ENCODE data around the gene DGKQ.

Gene DGKQ

GRCh38 chr4:990746-991367 lies 17.5 kb upstream of the DGKQ start (continued):
- TF ChIP-seq, protein P1, sequence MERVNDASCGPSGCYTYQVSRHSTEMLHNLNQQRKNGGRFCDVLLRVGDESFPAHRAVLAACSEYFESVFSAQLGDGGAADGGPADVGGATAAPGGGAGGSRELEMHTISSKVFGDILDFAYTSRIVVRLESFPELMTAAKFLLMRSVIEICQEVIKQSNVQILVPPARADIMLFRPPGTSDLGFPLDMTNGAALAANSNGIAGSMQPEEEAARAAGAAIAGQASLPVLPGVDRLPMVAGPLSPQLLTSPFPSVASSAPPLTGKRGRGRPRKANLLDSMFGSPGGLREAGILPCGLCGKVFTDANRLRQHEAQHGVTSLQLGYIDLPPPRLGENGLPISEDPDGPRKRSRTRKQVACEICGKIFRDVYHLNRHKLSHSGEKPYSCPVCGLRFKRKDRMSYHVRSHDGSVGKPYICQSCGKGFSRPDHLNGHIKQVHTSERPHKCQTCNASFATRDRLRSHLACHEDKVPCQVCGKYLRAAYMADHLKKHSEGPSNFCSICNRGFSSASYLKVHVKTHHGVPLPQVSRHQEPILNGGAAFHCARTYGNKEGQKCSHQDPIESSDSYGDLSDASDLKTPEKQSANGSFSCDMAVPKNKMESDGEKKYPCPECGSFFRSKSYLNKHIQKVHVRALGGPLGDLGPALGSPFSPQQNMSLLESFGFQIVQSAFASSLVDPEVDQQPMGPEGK (CRISPR knock-in tag; IDR thresholded peaks at IDR 0.05; ENCODE audit: borderline replicate concordance): no peak
- TF ChIP-seq ZFP3 (CRISPR knock-in tag; IDR thresholded peaks at IDR 0.05) (no peak), ZFP30 (CRISPR knock-in tag; IDR thresholded peaks at IDR 0.05) (no peak), ZNF70 (CRISPR knock-in tag; IDR thresholded peaks at IDR 0.05) (no peak), ARNTL (CRISPR knock-in tag; IDR thresholded peaks at IDR 0.05; ENCODE audit: borderline replicate concordance, low read depth) (no peak), OSR1 (CRISPR knock-in tag; IDR thresholded peaks at IDR 0.05) (no peak), GLIS3 (CRISPR knock-in tag; IDR thresholded peaks at IDR 0.05) (no peak), RARB (CRISPR knock-in tag; IDR thresholded peaks at IDR 0.05) (no peak), SNAI2 (CRISPR knock-in tag; IDR thresholded peaks at IDR 0.05) (no peak), TCF4 (CRISPR knock-in tag; IDR thresholded peaks at IDR 0.05; ENCODE audit: borderline replicate concordance) (no peak)
- TF ChIP-seq, protein P2, sequence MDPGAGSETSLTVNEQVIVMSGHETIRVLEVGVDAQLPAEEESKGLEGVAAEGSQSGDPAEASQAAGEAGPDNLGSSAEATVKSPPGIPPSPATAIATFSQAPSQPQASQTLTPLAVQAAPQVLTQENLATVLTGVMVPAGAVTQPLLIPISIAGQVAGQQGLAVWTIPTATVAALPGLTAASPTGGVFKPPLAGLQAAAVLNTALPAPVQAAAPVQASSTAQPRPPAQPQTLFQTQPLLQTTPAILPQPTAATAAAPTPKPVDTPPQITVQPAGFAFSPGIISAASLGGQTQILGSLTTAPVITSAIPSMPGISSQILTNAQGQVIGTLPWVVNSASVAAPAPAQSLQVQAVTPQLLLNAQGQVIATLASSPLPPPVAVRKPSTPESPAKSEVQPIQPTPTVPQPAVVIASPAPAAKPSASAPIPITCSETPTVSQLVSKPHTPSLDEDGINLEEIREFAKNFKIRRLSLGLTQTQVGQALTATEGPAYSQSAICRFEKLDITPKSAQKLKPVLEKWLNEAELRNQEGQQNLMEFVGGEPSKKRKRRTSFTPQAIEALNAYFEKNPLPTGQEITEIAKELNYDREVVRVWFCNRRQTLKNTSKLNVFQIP (CRISPR knock-in tag; IDR thresholded peaks at IDR 0.05; ENCODE audit: borderline replicate concordance, low read depth): no peak

- TF ChIP-seq TOX (CRISPR knock-in tag; IDR thresholded peaks at IDR 0.05; ENCODE audit: borderline replicate concordance) (no peak), PPARA (CRISPR knock-in tag; IDR thresholded peaks at IDR 0.05; ENCODE audit: borderline replicate concordance) (no peak), ZFP30 (CRISPR knock-in tag; IDR thresholded peaks at IDR 0.05) (no peak), CSRNP3 (CRISPR knock-in tag; IDR thresholded peaks at IDR 0.05) (no peak), OSR1 (CRISPR knock-in tag; IDR thresholded peaks at IDR 0.05) (no peak), ZFP3 (CRISPR knock-in tag; IDR thresholded peaks at IDR 0.05) (no peak), ZC3H10 (CRISPR knock-in tag; IDR thresholded peaks at IDR 0.05) (no peak), CSDC2 (CRISPR knock-in tag; IDR thresholded peaks at IDR 0.05) (no peak), SNAI2 (CRISPR knock-in tag; IDR thresholded peaks at IDR 0.05) (no peak), ZNF565 (CRISPR knock-in tag; conservative IDR thresholded peaks at IDR 0.05; ENCODE audit: low read depth) (no peak), ZNF70 (CRISPR knock-in tag; IDR thresholded peaks at IDR 0.05) (no peak), ESRRG (CRISPR knock-in tag; IDR thresholded peaks at IDR 0.05) (no peak)
- TF ChIP-seq, protein P3, sequence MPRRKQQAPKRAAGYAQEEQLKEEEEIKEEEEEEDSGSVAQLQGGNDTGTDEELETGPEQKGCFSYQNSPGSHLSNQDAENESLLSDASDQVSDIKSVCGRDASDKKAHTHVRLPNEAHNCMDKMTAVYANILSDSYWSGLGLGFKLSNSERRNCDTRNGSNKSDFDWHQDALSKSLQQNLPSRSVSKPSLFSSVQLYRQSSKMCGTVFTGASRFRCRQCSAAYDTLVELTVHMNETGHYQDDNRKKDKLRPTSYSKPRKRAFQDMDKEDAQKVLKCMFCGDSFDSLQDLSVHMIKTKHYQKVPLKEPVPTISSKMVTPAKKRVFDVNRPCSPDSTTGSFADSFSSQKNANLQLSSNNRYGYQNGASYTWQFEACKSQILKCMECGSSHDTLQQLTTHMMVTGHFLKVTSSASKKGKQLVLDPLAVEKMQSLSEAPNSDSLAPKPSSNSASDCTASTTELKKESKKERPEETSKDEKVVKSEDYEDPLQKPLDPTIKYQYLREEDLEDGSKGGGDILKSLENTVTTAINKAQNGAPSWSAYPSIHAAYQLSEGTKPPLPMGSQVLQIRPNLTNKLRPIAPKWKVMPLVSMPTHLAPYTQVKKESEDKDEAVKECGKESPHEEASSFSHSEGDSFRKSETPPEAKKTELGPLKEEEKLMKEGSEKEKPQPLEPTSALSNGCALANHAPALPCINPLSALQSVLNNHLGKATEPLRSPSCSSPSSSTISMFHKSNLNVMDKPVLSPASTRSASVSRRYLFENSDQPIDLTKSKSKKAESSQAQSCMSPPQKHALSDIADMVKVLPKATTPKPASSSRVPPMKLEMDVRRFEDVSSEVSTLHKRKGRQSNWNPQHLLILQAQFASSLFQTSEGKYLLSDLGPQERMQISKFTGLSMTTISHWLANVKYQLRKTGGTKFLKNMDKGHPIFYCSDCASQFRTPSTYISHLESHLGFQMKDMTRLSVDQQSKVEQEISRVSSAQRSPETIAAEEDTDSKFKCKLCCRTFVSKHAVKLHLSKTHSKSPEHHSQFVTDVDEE (CRISPR knock-in tag; IDR thresholded peaks at IDR 0.05): no peak
- TF ChIP-seq, protein P2 (CRISPR knock-in tag; IDR thresholded peaks at IDR 0.05; ENCODE audit: borderline replicate concordance, low read depth): no peak
- no peak for ATAC-seq
These were observed 16.5 kb upstream of the DGKQ start for GRCh38 chr4:989722-990471.
